Measurements from ENCODE around the gene DEFB131A.
A peak's percentile ranks its signal among the peaks of the same experiment; 100 is the strongest.
"Not testable (repeated sequence)": the region's sequence is repeated elsewhere in the genome, so short reads cannot be mapped to it uniquely, and the experiment has no call there.

Gene DEFB131A

DNA sequence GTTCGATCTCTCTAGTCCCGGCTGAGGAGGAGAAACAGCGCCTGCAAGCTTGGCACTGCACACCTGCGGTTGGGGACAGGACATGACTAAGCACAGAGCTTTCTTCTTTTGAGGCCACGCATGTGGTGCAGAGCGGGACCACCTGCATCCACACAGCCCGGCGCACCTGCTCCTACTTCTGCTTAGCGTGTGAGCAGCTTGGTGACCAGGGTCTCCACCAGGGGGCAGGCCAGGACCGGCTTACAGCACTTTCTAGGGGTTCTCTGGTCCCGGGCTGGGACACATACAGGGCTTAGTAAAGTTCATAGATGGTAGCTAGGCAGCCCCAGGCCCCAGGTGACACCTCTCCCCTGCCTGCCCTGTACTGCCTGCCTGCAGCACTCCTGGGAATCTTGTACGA, 51.2 kb downstream of the DEFB131A start:
- DNase-seq = peak; percentile 60

- not testable (repeated sequence) for DNase-seq
Measured at GRCh38 chr4:9497575-9498467, 53.6 kb downstream of the DEFB131A start.

- not testable (repeated sequence) for DNase-seq
Measured at GRCh38 chr4:9498468-9499040, 54.3 kb downstream of the DEFB131A start.

DNA sequence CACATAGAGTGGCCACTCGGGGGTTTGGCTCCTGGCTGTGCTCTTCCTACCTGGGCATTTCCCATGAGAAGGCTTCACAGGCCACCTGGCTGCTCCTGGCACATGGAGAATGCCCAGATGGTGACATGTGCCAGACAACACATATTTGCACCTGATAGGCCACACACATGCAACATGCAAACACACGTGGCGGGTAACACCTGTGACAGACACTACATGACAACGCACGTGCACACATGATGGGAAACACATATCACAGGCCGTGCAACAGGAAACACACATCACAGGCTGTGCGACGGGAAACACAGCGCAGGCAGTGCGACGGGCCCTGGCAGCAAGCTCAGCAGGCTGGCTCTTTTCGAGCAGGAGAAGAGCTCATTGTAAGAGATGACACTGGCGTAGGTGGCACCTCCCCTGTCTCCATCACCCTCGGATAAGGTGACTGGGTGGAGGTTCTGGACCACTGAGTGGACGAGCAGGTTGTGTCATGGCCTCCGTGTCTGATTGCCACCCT, 55.8 kb downstream of the DEFB131A start:
- not testable (repeated sequence) for DNase-seq
